Nephron (organoid): ENCODE data around the gene CAMTA1.
A peak's percentile ranks its signal among the peaks of the same experiment; 100 is the strongest.

Source experiments
- H3K27ac Mint-ChIP-seq, 3 experiments: 2 replicates each; pipeline ENCODE4 v1.8.0; 2020; ENCODE audit warnings: mixed read lengths in 3 of 3, mild to moderate bottlenecking in 2 of 3, moderate library complexity in 1 of 3
- H3K27me3 Mint-ChIP-seq: 2 replicates; pipeline ENCODE4 v1.8.0; 2021; ENCODE audit warnings: low read depth, mild to moderate bottlenecking, moderate library complexity, mixed read lengths
- H3K36me3 Mint-ChIP-seq: 2 replicates; pipeline ENCODE4 v1.8.0; 2020; ENCODE audit warnings: low read depth, mixed read lengths
- H3K4me1 Mint-ChIP-seq: 2 replicates; pipeline ENCODE4 v1.8.0; 2020; ENCODE audit warnings: mixed read lengths
- H3K4me3 Mint-ChIP-seq, 3 experiments: 2 replicates each; pipeline ENCODE4 v1.8.0; 2020; ENCODE audit warnings: mild to moderate bottlenecking in 3 of 3, mixed read lengths in 3 of 3, moderate library complexity in 2 of 3
- H3K9me3 Mint-ChIP-seq: 2 replicates; pipeline ENCODE4 v1.8.0; 2020; ENCODE audit warnings: mixed read lengths
- TF ChIP-seq, protein P1 (sequence below), 3 experiments: fragments of 200-600 bp; sonication (generic); IDR thresholded peaks; one replicate each; pipeline ENCODE4 v1.5.0; 2021; ENCODE audit warnings: antibody characterized with exemption in 3 of 3; ENCODE audit not compliant: unreplicated experiment in 3 of 3

Gene CAMTA1

DNA sequence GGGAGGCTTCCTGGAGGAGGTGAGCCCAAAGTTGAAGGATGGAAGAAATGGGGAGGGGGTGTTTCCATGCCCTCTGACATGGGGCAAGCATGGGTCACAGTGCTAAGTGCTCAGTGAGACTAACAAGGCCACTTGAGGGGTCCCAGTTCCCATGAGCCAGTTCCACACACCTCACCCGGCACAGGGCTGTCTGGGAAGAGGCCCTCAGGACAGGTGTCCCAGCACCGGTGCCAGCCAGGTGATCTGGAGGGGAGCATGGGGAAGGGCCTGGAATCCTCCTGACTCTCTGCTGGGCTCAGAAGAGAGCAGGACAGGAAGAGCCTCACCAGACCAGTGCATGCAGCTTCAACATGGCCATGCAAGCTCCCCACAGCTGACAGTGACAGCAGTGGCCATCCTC is 691.1 kb downstream of the CAMTA1 start:
- H3K4me3 Mint-ChIP-seq: no peak overlapping the region
- TF ChIP-seq, protein P1, sequence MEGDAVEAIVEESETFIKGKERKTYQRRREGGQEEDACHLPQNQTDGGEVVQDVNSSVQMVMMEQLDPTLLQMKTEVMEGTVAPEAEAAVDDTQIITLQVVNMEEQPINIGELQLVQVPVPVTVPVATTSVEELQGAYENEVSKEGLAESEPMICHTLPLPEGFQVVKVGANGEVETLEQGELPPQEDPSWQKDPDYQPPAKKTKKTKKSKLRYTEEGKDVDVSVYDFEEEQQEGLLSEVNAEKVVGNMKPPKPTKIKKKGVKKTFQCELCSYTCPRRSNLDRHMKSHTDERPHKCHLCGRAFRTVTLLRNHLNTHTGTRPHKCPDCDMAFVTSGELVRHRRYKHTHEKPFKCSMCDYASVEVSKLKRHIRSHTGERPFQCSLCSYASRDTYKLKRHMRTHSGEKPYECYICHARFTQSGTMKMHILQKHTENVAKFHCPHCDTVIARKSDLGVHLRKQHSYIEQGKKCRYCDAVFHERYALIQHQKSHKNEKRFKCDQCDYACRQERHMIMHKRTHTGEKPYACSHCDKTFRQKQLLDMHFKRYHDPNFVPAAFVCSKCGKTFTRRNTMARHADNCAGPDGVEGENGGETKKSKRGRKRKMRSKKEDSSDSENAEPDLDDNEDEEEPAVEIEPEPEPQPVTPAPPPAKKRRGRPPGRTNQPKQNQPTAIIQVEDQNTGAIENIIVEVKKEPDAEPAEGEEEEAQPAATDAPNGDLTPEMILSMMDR (IDR thresholded peaks at IDR 0.05; ENCODE audit: unreplicated experiment in 3 of 3): no peak
- H3K4me1 Mint-ChIP-seq: peaks cover 32% of the 10 kb centered on the region
- H3K27ac Mint-ChIP-seq: no peak overlapping the region
- no peaks in the 10 kb centered on the region for H3K9me3 Mint-ChIP-seq
- H3K36me3 Mint-ChIP-seq: no peaks in the 10 kb centered on the region
- peaks cover 13% of the 10 kb centered on the region for H3K27me3 Mint-ChIP-seq

DNA sequence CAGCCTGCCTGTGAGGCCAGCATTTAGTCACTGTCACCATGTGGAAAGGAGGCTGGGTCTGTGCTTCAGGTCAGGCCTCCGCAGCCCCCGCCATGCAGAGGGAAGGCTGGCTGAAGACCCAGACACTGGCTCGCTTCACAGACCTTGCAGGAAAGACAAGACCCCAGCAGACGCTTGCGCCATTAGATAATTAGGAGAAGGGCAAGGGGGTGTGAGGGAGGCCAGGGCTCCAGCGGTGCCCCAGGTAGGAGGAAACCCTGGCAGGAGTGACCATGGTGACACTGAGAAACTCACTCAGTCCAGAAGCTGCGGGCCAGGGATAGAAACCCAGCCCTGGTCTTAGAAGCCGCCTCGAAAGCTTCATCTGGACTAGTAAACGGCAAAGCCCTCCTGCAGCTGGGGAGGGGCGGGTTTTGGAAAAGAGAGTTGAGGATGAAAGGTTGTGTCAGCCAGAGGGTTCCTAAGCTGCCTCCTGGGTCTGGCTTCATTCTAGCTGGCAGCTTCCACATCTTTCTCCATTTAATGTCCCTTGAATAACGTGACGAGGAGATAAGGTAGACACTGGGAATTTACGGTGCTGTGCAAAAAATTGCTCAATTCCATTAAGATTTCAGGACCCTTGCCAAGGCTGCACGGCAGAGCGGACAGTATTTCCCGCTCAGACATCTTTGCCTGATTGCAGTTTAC is 691.8 kb downstream of the CAMTA1 start:
- peaks cover 27% of the 10 kb centered on the region for H3K4me1 Mint-ChIP-seq
- H3K27ac Mint-ChIP-seq: peak overlapping the region; percentile 38 to 65 (median 50)
- no peak overlapping the region for H3K4me3 Mint-ChIP-seq
- no peaks in the 10 kb centered on the region for H3K9me3 Mint-ChIP-seq
- TF ChIP-seq, protein P1 (IDR thresholded peaks at IDR 0.05; ENCODE audit: unreplicated experiment in 3 of 3): no peak
- peaks cover 10% of the 10 kb centered on the region for H3K27me3 Mint-ChIP-seq
- H3K36me3 Mint-ChIP-seq: no peaks in the 10 kb centered on the region

GRCh38 chr1:7477593-7477992 is 692.3 kb downstream of the CAMTA1 start:
- Mint-ChIP-seq H3K4me3 (no peak overlapping the region), H3K4me1 (peaks cover 26% of the 10 kb centered on the region), H3K9me3 (no peaks in the 10 kb centered on the region), H3K27ac (peak overlapping the region in 1 of 3 experiments; percentile 40), H3K36me3 (no peaks in the 10 kb centered on the region), H3K27me3 (peaks cover 9% of the 10 kb centered on the region)
- TF ChIP-seq, protein P1 (IDR thresholded peaks at IDR 0.05; ENCODE audit: unreplicated experiment in 3 of 3): no peak

- peaks cover 9% of the 10 kb centered on the region for H3K27me3 Mint-ChIP-seq
- H3K27ac Mint-ChIP-seq: peak overlapping the region; percentile 57 to 93 (median 92)
- no peak overlapping the region for H3K4me3 Mint-ChIP-seq
- H3K36me3 Mint-ChIP-seq: no peaks in the 10 kb centered on the region
- TF ChIP-seq, protein P1 (IDR thresholded peaks at IDR 0.05; ENCODE audit: unreplicated experiment in 3 of 3): no peak
- H3K9me3 Mint-ChIP-seq: no peaks in the 10 kb centered on the region
- peaks cover 31% of the 10 kb centered on the region for H3K4me1 Mint-ChIP-seq
Observed at GRCh38 chr1:7478142-7478790, 693.0 kb downstream of the CAMTA1 start.

GRCh38 chr1:7478809-7479499 is 693.7 kb downstream of the CAMTA1 start:
- no peaks in the 10 kb centered on the region for H3K36me3 Mint-ChIP-seq
- H3K27me3 Mint-ChIP-seq: peaks cover 9% of the 10 kb centered on the region
- H3K9me3 Mint-ChIP-seq: no peaks in the 10 kb centered on the region
- H3K27ac Mint-ChIP-seq: peak overlapping the region; percentile 57 to 93 (median 92)
- peaks cover 32% of the 10 kb centered on the region for H3K4me1 Mint-ChIP-seq
- TF ChIP-seq, protein P1 (IDR thresholded peaks at IDR 0.05; ENCODE audit: unreplicated experiment in 3 of 3): no peak
- peak overlapping the region in 1 of 3 experiments; percentile 6 for H3K4me3 Mint-ChIP-seq
